Measurements from ENCODE around the gene THAP2.

The THAP2 gene

GRCh38 chr12:71671816-71672215 lies 7.7 kb downstream of the THAP2 start:
- TF ChIP-seq, protein P1, sequence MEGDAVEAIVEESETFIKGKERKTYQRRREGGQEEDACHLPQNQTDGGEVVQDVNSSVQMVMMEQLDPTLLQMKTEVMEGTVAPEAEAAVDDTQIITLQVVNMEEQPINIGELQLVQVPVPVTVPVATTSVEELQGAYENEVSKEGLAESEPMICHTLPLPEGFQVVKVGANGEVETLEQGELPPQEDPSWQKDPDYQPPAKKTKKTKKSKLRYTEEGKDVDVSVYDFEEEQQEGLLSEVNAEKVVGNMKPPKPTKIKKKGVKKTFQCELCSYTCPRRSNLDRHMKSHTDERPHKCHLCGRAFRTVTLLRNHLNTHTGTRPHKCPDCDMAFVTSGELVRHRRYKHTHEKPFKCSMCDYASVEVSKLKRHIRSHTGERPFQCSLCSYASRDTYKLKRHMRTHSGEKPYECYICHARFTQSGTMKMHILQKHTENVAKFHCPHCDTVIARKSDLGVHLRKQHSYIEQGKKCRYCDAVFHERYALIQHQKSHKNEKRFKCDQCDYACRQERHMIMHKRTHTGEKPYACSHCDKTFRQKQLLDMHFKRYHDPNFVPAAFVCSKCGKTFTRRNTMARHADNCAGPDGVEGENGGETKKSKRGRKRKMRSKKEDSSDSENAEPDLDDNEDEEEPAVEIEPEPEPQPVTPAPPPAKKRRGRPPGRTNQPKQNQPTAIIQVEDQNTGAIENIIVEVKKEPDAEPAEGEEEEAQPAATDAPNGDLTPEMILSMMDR (IDR thresholded peaks at IDR 0.05; ENCODE audit: low read depth, low read length, poor library complexity, severe bottlenecking) = no peak
- no peak for TF ChIP-seq EZH2phosphoT487 (IDR thresholded peaks at IDR 0.05; ENCODE audit: borderline replicate concordance, low read length)
- Histone ChIP-seq H4K20me1 (ENCODE audit: control insufficient read depth, insufficient read depth, low read depth, low read length) (no peaks in the 10 kb centered on the region), H3K4me2 (ENCODE audit: low read length) (no peak overlapping the region)

DNA sequence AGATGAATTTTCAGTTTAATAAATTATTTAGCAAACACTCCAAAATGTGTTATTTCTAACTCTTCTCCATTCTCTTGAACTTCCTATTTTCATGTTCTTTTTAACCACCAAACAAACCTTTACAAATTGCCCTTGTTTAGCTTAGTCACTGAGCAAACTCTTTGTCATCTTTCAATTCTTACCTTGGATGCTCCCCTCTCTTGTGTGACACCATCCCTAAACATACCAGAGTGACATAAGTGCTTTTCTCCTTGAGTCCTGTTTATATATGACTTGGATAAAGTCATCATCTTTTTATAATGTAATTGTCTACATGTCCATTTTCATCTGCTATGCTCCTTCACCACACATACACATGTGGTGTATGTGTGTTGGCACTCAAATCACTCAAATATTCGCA lies 18.4 kb downstream of the THAP2 start:
- Histone ChIP-seq H3K27me3 (ENCODE audit: control insufficient read depth, low read length) (no peaks in the 10 kb centered on the region), H3K4me1 (ENCODE audit: control insufficient read depth, low read length) (peaks cover 65% of the 10 kb centered on the region), H3K4me3 (ENCODE audit: low read length) (no peak overlapping the region), H3K27ac (ENCODE audit: low read depth, low read length) (no peak overlapping the region), H3K9me2 (replicated peaks; ENCODE audit: control insufficient read depth, low read length) (no peaks in the 10 kb centered on the region), H3K36me3 (ENCODE audit: control insufficient read depth, low read length) (peaks cover under 1% of the 10 kb centered on the region; the same call in 1 of the 2 replicates), H3K4me2 (ENCODE audit: low read length) (no peak overlapping the region), H4K20me1 (ENCODE audit: control insufficient read depth, insufficient read depth, low read depth, low read length) (no peaks in the 10 kb centered on the region), H3K9me3 (ENCODE audit: control insufficient read depth, insufficient read depth, low read length) (no peaks in the 10 kb centered on the region), H3K79me2 (ENCODE audit: control insufficient read depth, low read length) (peaks cover 12% of the 10 kb centered on the region), H3F3A (ENCODE audit: control insufficient read depth, insufficient read depth) (peaks cover 31% of the 10 kb centered on the region)
- TF ChIP-seq EZH2phosphoT487 (IDR thresholded peaks at IDR 0.05; ENCODE audit: borderline replicate concordance, low read length) = no peak
- TF ChIP-seq, protein P1 (IDR thresholded peaks at IDR 0.05; ENCODE audit: low read depth, low read length, poor library complexity, severe bottlenecking) = no peak

More at GRCh38 chr12:71671816-71672215, 7.7 kb downstream of the THAP2 start:
- H3K9me3 ChIP-seq (ENCODE audit: control insufficient read depth, insufficient read depth, low read length) = no peaks in the 10 kb centered on the region
- H3F3A ChIP-seq (ENCODE audit: control insufficient read depth, insufficient read depth) = no peaks in the 10 kb centered on the region; the same call in 1 of the 2 replicates
- H3K27me3 ChIP-seq (ENCODE audit: control insufficient read depth, low read length) = no peaks in the 10 kb centered on the region
- H3K79me2 ChIP-seq (ENCODE audit: control insufficient read depth, low read length) = peaks cover 7% of the 10 kb centered on the region
- H3K36me3 ChIP-seq (ENCODE audit: control insufficient read depth, low read length) = peaks cover 8% of the 10 kb centered on the region
- H3K4me3 ChIP-seq (ENCODE audit: low read length) = no peak overlapping the region
- H3K9me2 ChIP-seq (replicated peaks; ENCODE audit: control insufficient read depth, low read length) = no peaks in the 10 kb centered on the region
- peaks cover 8% of the 10 kb centered on the region for H3K4me1 ChIP-seq (ENCODE audit: control insufficient read depth, low read length)
- H3K27ac ChIP-seq (ENCODE audit: low read depth, low read length) = no peak overlapping the region

- Histone ChIP-seq H3K9me3 (ENCODE audit: control insufficient read depth, insufficient read depth, low read length) (no peaks in the 10 kb centered on the region), H3K4me2 (ENCODE audit: low read length) (no peak overlapping the region), H3K27me3 (ENCODE audit: control insufficient read depth, low read length) (no peaks in the 10 kb centered on the region), H4K20me1 (ENCODE audit: control insufficient read depth, insufficient read depth, low read depth, low read length) (no peaks in the 10 kb centered on the region), H3F3A (ENCODE audit: control insufficient read depth, insufficient read depth) (peaks cover 37% of the 10 kb centered on the region), H3K79me2 (ENCODE audit: control insufficient read depth, low read length) (peaks cover 22% of the 10 kb centered on the region), H3K27ac (ENCODE audit: low read depth, low read length) (no peak overlapping the region), H3K4me1 (ENCODE audit: control insufficient read depth, low read length) (peaks cover 62% of the 10 kb centered on the region), H3K9me2 (replicated peaks; ENCODE audit: control insufficient read depth, low read length) (no peaks in the 10 kb centered on the region), H3K36me3 (ENCODE audit: control insufficient read depth, low read length) (peaks cover 4% of the 10 kb centered on the region; the same call in 1 of the 2 replicates), H3K4me3 (ENCODE audit: low read length) (no peak overlapping the region)
- no peak for TF ChIP-seq EZH2phosphoT487 (IDR thresholded peaks at IDR 0.05; ENCODE audit: borderline replicate concordance, low read length)
- TF ChIP-seq, protein P1 (IDR thresholded peaks at IDR 0.05; ENCODE audit: low read depth, low read length, poor library complexity, severe bottlenecking) = no peak
Observed at GRCh38 chr12:71683633-71684032, 19.5 kb downstream of the THAP2 start.

All from DOHH2 (cell line).